Left colon (tissue), 2 donors: ENCODE measurements around the gene ATXN1. TPM values are rescaled to one million over a fixed set of nuclear protein-coding genes. Genes with fewer than 3 reads are reported as not detected.

Source experiments
- ATAC-seq: fragments of 200-7000 bp; cut with Tn5 transposase; one replicate; pipeline ENCODE4 v1.9.1; 2020; ENCODE audit warnings: mild to moderate bottlenecking, moderate library complexity
- DNase-seq, 2 donors: peaks; one replicate each; pipeline ENCODE4 v3.0.0-alpha.2; 2020
- intact Hi-C, 2 donors: fragments of 100-400 bp; cut with DNase I in 1 of 2; cut with micrococcal nuclease in 1 of 2; formaldehyde crosslinking; loops; one replicate each; pipeline versions ENCODE4 v1.11.2 to v1.14.0; 2022; cut with DNase I, micrococcal nuclease
- total RNA-seq, 2 donors: library from RNA; stranded (reverse); fragmentation: NEBNext Ultra II Directional; extraction: Animal tissue kit (Norgen Biotek cat#: 25700); gene quantifications; one replicate each; pipeline ENCODE4 v1.2.1, GENCODE V29; 2021
- donor health status: DM: no; HTN: no; CAD: no.
- donor health status: DM: yes; HTN: yes; CAD: no.

The ATXN1 gene
- total RNA-seq, 2 donors from 2014 or later: 26.9 to 55.1 TPM

GRCh38 chr6:16432075-16433032 is 328.9 kb downstream of the ATXN1 start:
- intact Hi-C loops: no loop called here
- DNase-seq (no peak), ATAC-seq (no peak)

- DNase-seq (no peak), ATAC-seq (no peak)
- intact Hi-C loops: no loop called here
These were observed 330.2 kb downstream of the ATXN1 start for GRCh38 chr6:16431106-16431505.

- ATAC-seq (no peak), DNase-seq (no peak)
- intact Hi-C loops: no loop called here
These were observed 330.7 kb downstream of the ATXN1 start for GRCh38 chr6:16430391-16431089.

GRCh38 chr6:16429669-16430068 is 331.6 kb downstream of the ATXN1 start:
- intact Hi-C loops: no loop called here
- DNase-seq: no peak
- ATAC-seq: no peak

- no peak for ATAC-seq
- DNase-seq: no peak
- intact Hi-C loops: no loop called here
These were observed 334.1 kb downstream of the ATXN1 start for GRCh38 chr6:16427124-16427523.

GRCh38 chr6:16425881-16426615 is 335.2 kb downstream of the ATXN1 start:
- DNase-seq: no peak
- intact Hi-C loops: no loop called here

GRCh38 chr6:16421462-16421960 is 339.7 kb downstream of the ATXN1 start:
- intact Hi-C loops: no loop called here
- peak; percentile 27 for ATAC-seq

More at GRCh38 chr6:16425881-16426615, 335.2 kb downstream of the ATXN1 start:
- no peak for ATAC-seq

GRCh38 chr6:16420715-16421461 is 340.4 kb downstream of the ATXN1 start:
- peak; percentile 63 for ATAC-seq
- intact Hi-C loops: no loop called here
- no peak for DNase-seq

More at GRCh38 chr6:16421462-16421960, 339.7 kb downstream of the ATXN1 start:
- DNase-seq: no peak

GRCh38 chr6:16420337-16420714 is 340.9 kb downstream of the ATXN1 start:
- intact Hi-C loops: no loop called here
- DNase-seq: no peak
- ATAC-seq: no peak

GRCh38 chr6:16419636-16420336 is 341.5 kb downstream of the ATXN1 start:
- intact Hi-C loops: no loop called here

GRCh38 chr6:16418151-16418550 is 343.1 kb downstream of the ATXN1 start:
- intact Hi-C loops: no loop called here
- DNase-seq: no peak
- ATAC-seq: no peak

More at GRCh38 chr6:16419636-16420336, 341.5 kb downstream of the ATXN1 start:
- ATAC-seq: no peak
- DNase-seq: no peak

- ATAC-seq (no peak), DNase-seq (no peak)
- intact Hi-C loops: no loop called here
These were observed 345.6 kb downstream of the ATXN1 start for GRCh38 chr6:16415677-16416076.

GRCh38 chr6:16414205-16414604 is 347.1 kb downstream of the ATXN1 start:
- no peak for ATAC-seq
- no peak for DNase-seq
- intact Hi-C loops: no loop called here

- ATAC-seq: no peak
- intact Hi-C loops: no loop called here
- DNase-seq: no peak
These were observed 347.9 kb downstream of the ATXN1 start for GRCh38 chr6:16413399-16413798.

GRCh38 chr6:16412982-16413381 is 348.3 kb downstream of the ATXN1 start:
- intact Hi-C loops: no loop called here
- ATAC-seq: no peak
- no peak for DNase-seq

GRCh38 chr6:16412171-16412570 is 349.1 kb downstream of the ATXN1 start:
- intact Hi-C loops: no loop called here
- ATAC-seq: no peak

GRCh38 chr6:16409531-16410441 is 351.5 kb downstream of the ATXN1 start:
- intact Hi-C loops: loop anchor here (5.0 to 10.0 kb wide), 2 partner anchors 72 to 75 kb away; no protein-coding TSS in a partner anchor
- peak; percentile 57 to 73 for DNase-seq
- peak; percentile 70 for ATAC-seq

More at GRCh38 chr6:16412171-16412570, 349.1 kb downstream of the ATXN1 start:
- no peak for DNase-seq
